ENCODE results near the gene IGFN1.

Gene IGFN1

GRCh38 chr1:201190624-201191051, at the start of gene IGFN1:
Gene IGFN1 (plus strand): TSS chr1:201190824. CDS start chr1:201193294, 2,470 bp downstream.
- no peak within 1 kb of the TSS for H3K27ac ChIP-seq

GRCh38 chr1:201140941-201141260, 49.7 kb upstream of the IGFN1 start:
- no peak overlapping the region for H3K27ac ChIP-seq
- TF ChIP-seq CTCF (conservative IDR thresholded peaks at IDR 0.05) = no peak

More at GRCh38 chr1:201190624-201191051, at the start of gene IGFN1:
- no peak for TF ChIP-seq CTCF (conservative IDR thresholded peaks at IDR 0.05)

- no peak for TF ChIP-seq CTCF (conservative IDR thresholded peaks at IDR 0.05)
- no peak overlapping the region for H3K27ac ChIP-seq
Measured at GRCh38 chr1:201141418-201141817, 49.2 kb upstream of the IGFN1 start.

GRCh38 chr1:201142011-201142848, 48.4 kb upstream of the IGFN1 start:
- H3K27ac ChIP-seq = no peak overlapping the region
- TF ChIP-seq CTCF (conservative IDR thresholded peaks at IDR 0.05) = no peak

- no peak overlapping the region for H3K27ac ChIP-seq
- no peak for TF ChIP-seq CTCF (conservative IDR thresholded peaks at IDR 0.05)
Measured at GRCh38 chr1:201142849-201143725, 47.5 kb upstream of the IGFN1 start.

GRCh38 chr1:201143726-201144635, 46.6 kb upstream of the IGFN1 start:
- TF ChIP-seq CTCF (conservative IDR thresholded peaks at IDR 0.05) = no peak
- H3K27ac ChIP-seq = no peak overlapping the region
